H1 (cell line): ENCODE results near the gene WDR7. TPM values are rescaled to one million over a fixed set of nuclear protein-coding genes. Genes with fewer than 3 reads are reported as not detected.

ENCODE experiments used
- CTCF ChIA-PET: fragments of 300-600 bp; sonication (Branson Sonifier 250); formaldehyde crosslinking; loops from one replicate; lab custom pipeline; 2021; ENCODE audit not compliant: partially characterized antibody; lab: Charles Lee
- POLR2A ChIA-PET: fragments of 300-600 bp; sonication (Branson Sonifier 250); formaldehyde crosslinking; loops from one replicate; lab custom pipeline; 2021; ENCODE audit warnings: inconsistent platforms; ENCODE audit not compliant: partially characterized antibody; lab: Charles Lee
- DNase-seq, 2 experiments: peaks; one replicate each; pipeline versions ENCODE4 v3.0.0 to v3.0.0-alpha.2; 2010 to 2022; ENCODE audit warnings: low spot score in 2 of 2, low read depth in 1 of 2, mixed read lengths in 1 of 2
- FAIRE-seq: peaks from 2 replicates; lab custom pipeline; 2011; peaks lifted over from hg19 to GRCh38; lab: Jason Lieb, UNC
- H2AFZ ChIP-seq: 2 replicates; pipeline ENCODE4 v1.8.1; 2012; ENCODE audit warnings: low read length, inconsistent platforms
- H2AK5ac ChIP-seq: 2 replicates; pipeline ENCODE4 v1.6.1; 2013; ENCODE audit warnings: low read depth, low read length
- H2BK120ac ChIP-seq: replicated peaks from 2 replicates; pipeline ENCODE3; 2013; ENCODE audit warnings: low read depth, low read length, inconsistent platforms
- H2BK12ac ChIP-seq: 2 replicates; pipeline ENCODE4 v1.6.1; 2013; ENCODE audit warnings: low read depth, low read length
- H2BK15ac ChIP-seq: 2 replicates; pipeline ENCODE4 v1.6.1; 2013; ENCODE audit warnings: low read length
- H2BK20ac ChIP-seq: 2 replicates; pipeline ENCODE4 v1.6.1; 2013; ENCODE audit warnings: low read length
- H2BK5ac ChIP-seq: 2 replicates; pipeline ENCODE4 v1.6.1; 2013; ENCODE audit warnings: low read depth, low read length
- H3K14ac ChIP-seq: 2 replicates; pipeline ENCODE4 v1.6.1; 2013; ENCODE audit warnings: inconsistent platforms; ENCODE audit not compliant: insufficient read length
- H3K18ac ChIP-seq: 2 replicates; pipeline ENCODE4 v1.6.1; 2013; ENCODE audit warnings: low read length; ENCODE audit errors: extremely low read depth
- H3K23ac ChIP-seq: 2 replicates; pipeline ENCODE4 v1.6.1; 2013; ENCODE audit warnings: inconsistent platforms; ENCODE audit not compliant: insufficient read length
- H3K23me2 ChIP-seq: 2 replicates; pipeline ENCODE4 v1.6.1; 2013; ENCODE audit warnings: low read depth, low read length
- H3K27ac ChIP-seq: 2 replicates; pipeline ENCODE4 v1.6.1; 2011; ENCODE audit warnings: low read depth, low read length, inconsistent platforms
- H3K27me3 ChIP-seq, 4 experiments: replicated peaks in 1 of 4; 1 replicate in 1 of 4; 2 replicates in 3 of 4; pipeline versions ENCODE4 v1.6.1 to v1.8.1; 2011 to 2013; ENCODE audit warnings: low read length in 3 of 4, mild to moderate bottlenecking in 3 of 4, inconsistent platforms in 2 of 4, mixed read lengths in 2 of 4, moderate library complexity in 1 of 4; ENCODE audit not compliant: control insufficient read depth in 3 of 4, insufficient read depth in 3 of 4; ENCODE audit errors: extremely low read depth in 1 of 4
- H3K36me3 ChIP-seq, 4 experiments: 2 replicates each; pipeline versions ENCODE4 v1.6.1 to v1.8.1; 2011 to 2013; ENCODE audit warnings: mild to moderate bottlenecking in 4 of 4, low read length in 3 of 4, moderate library complexity in 2 of 4, control low read depth in 1 of 4, inconsistent platforms in 1 of 4; ENCODE audit not compliant: insufficient read depth in 4 of 4, control insufficient read depth in 2 of 4
- H3K4ac ChIP-seq: replicated peaks from 2 replicates; pipeline ENCODE3; 2013; ENCODE audit warnings: low read length, low read depth, mixed read lengths, inconsistent platforms; ENCODE audit not compliant: insufficient read length
- H3K4me1 ChIP-seq, 4 experiments: replicated peaks in 1 of 4; 1 replicate in 1 of 4; 2 replicates in 3 of 4; pipeline versions ENCODE4 v1.6.1 to v1.8.1; 2011 to 2013; ENCODE audit warnings: low read length in 3 of 4, inconsistent platforms in 2 of 4, mixed read lengths in 1 of 4; ENCODE audit not compliant: insufficient read depth in 4 of 4, control insufficient read depth in 3 of 4
- H3K4me2 ChIP-seq, 2 experiments: 2 replicates each; pipeline versions ENCODE4 v1.6.1 to v1.8.1; 2011 to 2013; ENCODE audit warnings: low read depth in 2 of 2, low read length in 2 of 2, control low read depth in 1 of 2, inconsistent platforms in 1 of 2, mild to moderate bottlenecking in 1 of 2; ENCODE audit not compliant: insufficient read depth in 1 of 2
- H3K4me3 ChIP-seq, 4 experiments: fragments of 200-600, 300-600 bp in 1 of 4; sonication (generic), shearing (Covaris generic), sonication (Bioruptor Twin) in 1 of 4; 2 replicates each; pipeline versions ENCODE4 v1.5.1 to v1.8.1; 2011 to 2016; ENCODE audit warnings: low read length in 4 of 4, low read depth in 3 of 4, control low read depth in 2 of 4, inconsistent platforms in 2 of 4, mild to moderate bottlenecking in 2 of 4, mixed read lengths in 1 of 4, moderate library complexity in 1 of 4; ENCODE audit not compliant: insufficient read depth in 2 of 4; ENCODE audit errors: extremely low read depth in 1 of 4
- H3K56ac ChIP-seq: replicated peaks from 2 replicates; pipeline ENCODE3; 2013; ENCODE audit warnings: low read depth, mild to moderate bottlenecking, mixed read lengths, low read length, inconsistent platforms; ENCODE audit not compliant: insufficient read length
- H3K79me1 ChIP-seq: 2 replicates; pipeline ENCODE4 v1.6.1; 2013; ENCODE audit warnings: low read depth, low read length, control low read depth
- H3K79me2 ChIP-seq, 2 experiments: 2 replicates each; pipeline versions ENCODE4 v1.6.1 to v1.8.1; 2012 to 2013; ENCODE audit warnings: low read length in 2 of 2, mild to moderate bottlenecking in 2 of 2, inconsistent platforms in 1 of 2; ENCODE audit not compliant: insufficient read depth in 2 of 2, control insufficient read depth in 1 of 2
- H3K9ac ChIP-seq, 4 experiments: replicated peaks in 1 of 4; 1 replicate in 1 of 4; 2 replicates in 3 of 4; pipeline versions ENCODE4 v1.6.1 to v1.8.1; 2011 to 2013; ENCODE audit warnings: low read depth in 3 of 4, low read length in 3 of 4, control low read depth in 2 of 4, mild to moderate bottlenecking in 2 of 4, moderate library complexity in 2 of 4, inconsistent platforms in 1 of 4; ENCODE audit errors: extremely low read depth in 1 of 4
- H3K9me3 ChIP-seq, 2 experiments: 2 replicates each; pipeline versions ENCODE4 v1.6.1 to v1.8.1; 2012 to 2013; ENCODE audit warnings: mild to moderate bottlenecking in 2 of 2, moderate library complexity in 2 of 2, control low read depth in 1 of 2, inconsistent platforms in 1 of 2, low read depth in 1 of 2, low read length in 1 of 2, mixed read lengths in 1 of 2; ENCODE audit not compliant: insufficient read depth in 2 of 2
- H4K20me1 ChIP-seq, 2 experiments: replicated peaks in 1 of 2; 2 replicates each; pipeline versions ENCODE3 to v1.8.1; 2011 to 2013; ENCODE audit warnings: inconsistent platforms in 2 of 2, low read length in 2 of 2, mild to moderate bottlenecking in 1 of 2; ENCODE audit not compliant: insufficient read depth in 2 of 2, control insufficient read depth in 1 of 2
- H4K5ac ChIP-seq: 2 replicates; pipeline ENCODE4 v1.6.1; 2013; ENCODE audit warnings: low read length, low read depth, mixed read lengths, inconsistent platforms; ENCODE audit not compliant: insufficient read length
- H4K8ac ChIP-seq: 2 replicates; pipeline ENCODE4 v1.8.0; 2013; ENCODE audit warnings: mild to moderate bottlenecking, moderate library complexity, low read length, inconsistent platforms; ENCODE audit not compliant: insufficient read depth; ENCODE audit errors: extremely low read depth
- H4K91ac ChIP-seq: replicated peaks from 2 replicates; pipeline ENCODE3; 2013; ENCODE audit warnings: low read length, mixed read lengths, inconsistent platforms; ENCODE audit not compliant: insufficient read length
- BRCA1 ChIP-seq: IDR thresholded peaks from 2 replicates; pipeline ENCODE4 v1.6.1; 2012; ENCODE audit warnings: low read depth, low read length, improper control_type of control experiment
- CBX5 ChIP-seq: fragments of 300-800, 300-1000 bp; sonication (generic); IDR thresholded peaks from 2 replicates; pipeline ENCODE4 v1.7.1; 2016; ENCODE audit warnings: antibody characterized with exemption, low read length, low read depth
- CHD1 ChIP-seq: IDR thresholded peaks from 2 replicates; pipeline ENCODE4 v1.6.1; 2012; ENCODE audit warnings: low read depth, low read length, improper control_type of control experiment
- EP300 ChIP-seq, 2 experiments: IDR thresholded peaks; 1 replicate in 1 of 2; 2 replicates in 1 of 2; pipeline ENCODE4 v1.6.1; 2011 to 2012; ENCODE audit warnings: low read depth in 2 of 2, low read length in 2 of 2, mild to moderate bottlenecking in 2 of 2, borderline replicate concordance in 1 of 2, inconsistent platforms in 1 of 2, moderate library complexity in 1 of 2
- EZH2 ChIP-seq: fragments of 200-600 bp; sonication (generic); IDR thresholded peaks from 2 replicates; pipeline ENCODE4 v1.7.1; 2012; ENCODE audit warnings: low read depth, mild to moderate bottlenecking, moderate library complexity, low read length, inconsistent platforms; ENCODE audit not compliant: severe bottlenecking
- FOSL1 ChIP-seq: IDR thresholded peaks from 2 replicates; pipeline ENCODE4 v1.6.1; 2011; ENCODE audit warnings: mild to moderate bottlenecking, low read depth, low read length, moderate library complexity; ENCODE audit not compliant: insufficient read depth
- RNF2 ChIP-seq: fragments of 200-900, 300-1000 bp; sonication (generic); IDR thresholded peaks from 2 replicates; pipeline ENCODE4 v1.7.1; 2016; ENCODE audit warnings: borderline replicate concordance, low read depth, mild to moderate bottlenecking, antibody characterized with exemption, low read length; ENCODE audit not compliant: poor library complexity, severe bottlenecking; ENCODE audit errors: missing control alignments
- WGBS, 2 experiments: shearing (Covaris generic) in 1 of 2; methylation state at CpG; one replicate each; pipeline versions ENCODE4 v1.1.6 to v1.1.7; 2013 to 2015; ENCODE audit warnings: low lambda C conversion rate in 2 of 2, mixed read lengths in 2 of 2, inconsistent platforms in 1 of 2, low coverage in 1 of 2, missing lambda C conversion rate in 1 of 2; ENCODE audit not compliant: insufficient replicate concordance in 2 of 2, insufficient coverage in 1 of 2, insufficient read length in 1 of 2; ENCODE audit errors: extremely low coverage in 1 of 2, missing lambda C conversion rate in 1 of 2; 5-methylcytosine and 5-hydroxymethylcytosine counted together
- polyA plus RNA-seq, 7 experiments: library from polyadenylated mRNA; depleted of rRNA in 3 of 7; stranded (reverse) in 5 of 7; unstranded in 2 of 7; fragments of >200 nt in 5 of 7; fragments of 200-250 nt in 2 of 7; gene quantifications; 1 replicate in 5 of 7; 2 replicates in 1 of 7; 4 replicates in 1 of 7; pipeline versions ENCODE4 v1.2.1 to v1.2.3, GENCODE V29; 2011 to 2013; ENCODE audit warnings: missing spikeins in 2 of 7, mixed read lengths in 2 of 7
- total RNA-seq: library from RNA; stranded (reverse); fragmentation: NEBNext Ultra II Directional; extraction: Animal tissue kit (Norgen Biotek cat#: 25700); gene quantifications from 2 replicates; pipeline ENCODE4 v1.2.1, GENCODE V29; 2021
- TF ChIP-seq, protein P1 (sequence below): IDR thresholded peaks from 2 replicates; pipeline ENCODE4 v1.6.1; 2012; ENCODE audit warnings: inconsistent platforms
- TF ChIP-seq, protein P2 (sequence below), 3 experiments: IDR thresholded peaks; 1 replicate in 2 of 3; 2 replicates in 1 of 3; pipeline versions ENCODE4 v1.5.1 to v1.6.1; 2011; ENCODE audit warnings: low read length in 3 of 3, mild to moderate bottlenecking in 3 of 3, inconsistent platforms in 2 of 3, low read depth in 1 of 3, moderate library complexity in 1 of 3; ENCODE audit not compliant: insufficient read depth in 1 of 3; ENCODE audit errors: control extremely low read depth in 1 of 3
- TF ChIP-seq, protein P3 (sequence below): IDR thresholded peaks from 2 replicates; pipeline ENCODE4 v1.6.1; 2011; ENCODE audit warnings: low read depth, mild to moderate bottlenecking, low read length; ENCODE audit not compliant: insufficient read depth

Gene WDR7
- total and polyA plus RNA-seq, 2 of the 8 experiments (the other 6 are each of a cell fraction or from before 2014, with no cell fraction given), result 5.5 to 15.2 TPM

DNA sequence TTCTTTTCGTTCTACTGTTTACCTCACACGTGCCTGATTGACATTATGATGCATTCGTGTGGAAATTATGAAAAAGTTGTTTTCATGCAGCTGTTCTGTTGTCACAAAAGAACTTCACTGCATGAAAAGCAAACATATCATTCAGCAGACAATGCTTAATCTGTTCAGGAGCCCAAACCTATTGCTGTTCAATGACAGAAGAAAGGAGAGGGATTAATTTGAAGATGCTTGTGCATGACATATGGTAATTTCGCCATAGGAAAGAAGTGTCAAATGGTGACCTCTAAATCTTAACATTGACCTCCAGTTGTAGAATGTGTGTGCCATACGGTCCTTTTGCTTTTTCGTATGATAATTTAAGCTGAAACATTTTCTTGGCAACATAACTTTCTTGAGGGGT lies 124.5 kb downstream of the WDR7 start:
- POLR2A ChIA-PET, result no interaction called here
- TF ChIP-seq BRCA1 (no peak), EZH2 (no peak), CBX5 (no peak), EP300 (IDR thresholded peaks at IDR 0.05; ENCODE audit: borderline replicate concordance in 1 of 2, low read depth in 2 of 2, low read length in 2 of 2) (no peak), CHD1 (no peak), RNF2 (no peak), FOSL1 (no peak)
- TF ChIP-seq, protein P1, sequence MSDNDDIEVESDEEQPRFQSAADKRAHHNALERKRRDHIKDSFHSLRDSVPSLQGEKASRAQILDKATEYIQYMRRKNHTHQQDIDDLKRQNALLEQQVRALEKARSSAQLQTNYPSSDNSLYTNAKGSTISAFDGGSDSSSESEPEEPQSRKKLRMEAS, result no peak
- TF ChIP-seq, protein P2, sequence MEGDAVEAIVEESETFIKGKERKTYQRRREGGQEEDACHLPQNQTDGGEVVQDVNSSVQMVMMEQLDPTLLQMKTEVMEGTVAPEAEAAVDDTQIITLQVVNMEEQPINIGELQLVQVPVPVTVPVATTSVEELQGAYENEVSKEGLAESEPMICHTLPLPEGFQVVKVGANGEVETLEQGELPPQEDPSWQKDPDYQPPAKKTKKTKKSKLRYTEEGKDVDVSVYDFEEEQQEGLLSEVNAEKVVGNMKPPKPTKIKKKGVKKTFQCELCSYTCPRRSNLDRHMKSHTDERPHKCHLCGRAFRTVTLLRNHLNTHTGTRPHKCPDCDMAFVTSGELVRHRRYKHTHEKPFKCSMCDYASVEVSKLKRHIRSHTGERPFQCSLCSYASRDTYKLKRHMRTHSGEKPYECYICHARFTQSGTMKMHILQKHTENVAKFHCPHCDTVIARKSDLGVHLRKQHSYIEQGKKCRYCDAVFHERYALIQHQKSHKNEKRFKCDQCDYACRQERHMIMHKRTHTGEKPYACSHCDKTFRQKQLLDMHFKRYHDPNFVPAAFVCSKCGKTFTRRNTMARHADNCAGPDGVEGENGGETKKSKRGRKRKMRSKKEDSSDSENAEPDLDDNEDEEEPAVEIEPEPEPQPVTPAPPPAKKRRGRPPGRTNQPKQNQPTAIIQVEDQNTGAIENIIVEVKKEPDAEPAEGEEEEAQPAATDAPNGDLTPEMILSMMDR (IDR thresholded peaks at IDR 0.05; ENCODE audit: control extremely low read depth in 1 of 3, insufficient read depth in 1 of 3, low read depth in 1 of 3, low read length in 3 of 3), result no peak
- TF ChIP-seq, protein P3, sequence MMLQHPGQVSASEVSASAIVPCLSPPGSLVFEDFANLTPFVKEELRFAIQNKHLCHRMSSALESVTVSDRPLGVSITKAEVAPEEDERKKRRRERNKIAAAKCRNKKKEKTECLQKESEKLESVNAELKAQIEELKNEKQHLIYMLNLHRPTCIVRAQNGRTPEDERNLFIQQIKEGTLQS, result no peak

More for the DNA sequence above, 124.5 kb downstream of the WDR7 start:
- no peak overlapping the region for H2BK15ac ChIP-seq
- H2BK12ac ChIP-seq, result no peak overlapping the region
- no peak overlapping the region for H4K91ac ChIP-seq
- H4K5ac ChIP-seq, result no peak overlapping the region
- no peak overlapping the region for H3K23ac ChIP-seq
- no peaks in the 10 kb centered on the region for H3K4me1 ChIP-seq
- H4K8ac ChIP-seq, result no peak overlapping the region
- H3K14ac ChIP-seq, result no peak overlapping the region
- no peak for FAIRE-seq
- H3K79me1 ChIP-seq, result no peaks in the 10 kb centered on the region
- H3K27ac ChIP-seq, result no peak overlapping the region
- no peak overlapping the region for H3K56ac ChIP-seq
- WGBS, 2 experiments, result 89% methylated on average over 6 of the region's 6 CpGs; no CpG with 5 or more reads in 1 of the 2 experiments
- no peak overlapping the region for H2BK20ac ChIP-seq
- H3K4me3 ChIP-seq, result no peak overlapping the region
- no peak overlapping the region for H2BK5ac ChIP-seq
- H2AK5ac ChIP-seq, result no peak overlapping the region
- no peaks in the 10 kb centered on the region for H3K23me2 ChIP-seq
- no peaks in the 10 kb centered on the region for H3K79me2 ChIP-seq
- CTCF ChIA-PET, result interaction anchor here (1.4 kb wide), 1 partner anchor 12 kb away, joined by 3 read pairs; no protein-coding TSS in a partner anchor
- H3K4ac ChIP-seq, result no peak overlapping the region
- no peaks in the 10 kb centered on the region for H4K20me1 ChIP-seq
- H3K27me3 ChIP-seq, result no peaks in the 10 kb centered on the region
- H2AFZ ChIP-seq, result no peak overlapping the region
- no peak overlapping the region for H3K18ac ChIP-seq
- H2BK120ac ChIP-seq, result no peak overlapping the region
- no peaks in the 10 kb centered on the region for H3K36me3 ChIP-seq
- H3K9me3 ChIP-seq, result no peaks in the 10 kb centered on the region
- H3K4me2 ChIP-seq, result no peak overlapping the region
- DNase-seq, result no peak
- H3K9ac ChIP-seq, result no peak overlapping the region
